Psoas muscle (tissue), 8 donors: ENCODE results near the gene VWC2L. TPM values are rescaled to one million over a fixed set of nuclear protein-coding genes. Genes with fewer than 3 reads are reported as not detected.

ENCODE experiments used
- ATAC-seq, 4 donors: fragments of 200-7000 bp; cut with Tn5 transposase; one replicate each; pipeline ENCODE4 v1.9.1; 2020; ENCODE audit warnings: moderate library complexity in 3 of 4, mild to moderate bottlenecking in 2 of 4
- DNase-seq, 2 donors: peaks; one replicate each; pipeline ENCODE4 v3.0.0-alpha.2; 2020
- H3K27ac ChIP-seq: fragments of 200-600 bp; one replicate; pipeline ENCODE4 v1.8.0; 2022
- H3K27me3 ChIP-seq, 3 donors: fragments of 200-600 bp in 1 of 3; one replicate each; pipeline versions ENCODE4 v1.6.1 to v1.8.0; 2013 to 2022; ENCODE audit warnings: low read length in 2 of 3, mild to moderate bottlenecking in 2 of 3, moderate library complexity in 1 of 3; ENCODE audit not compliant: insufficient read depth in 3 of 3
- H3K36me3 ChIP-seq, 2 donors: fragments of 200-600 bp in 1 of 2; one replicate each; pipeline versions ENCODE4 v1.6.1 to v1.8.0; 2013 to 2022; ENCODE audit warnings: low read depth in 1 of 2, mild to moderate bottlenecking in 1 of 2, moderate library complexity in 1 of 2; ENCODE audit not compliant: insufficient read depth in 1 of 2
- H3K4me1 ChIP-seq: fragments of 200-600 bp; one replicate; pipeline ENCODE4 v1.8.0; 2022
- H3K4me3 ChIP-seq: fragments of 200-600 bp; one replicate; pipeline ENCODE4 v1.8.0; 2022; ENCODE audit warnings: mild to moderate bottlenecking
- H3K9me3 ChIP-seq: fragments of 200-600 bp; one replicate; pipeline ENCODE4 v1.8.0; 2022
- CTCF ChIP-seq: fragments of 200-600 bp; IDR thresholded peaks from one replicate; pipeline ENCODE4 v1.8.0; 2022; ENCODE audit warnings: antibody characterized with exemption
- WGBS, 3 donors: extraction: QIAGEN DNeasy Blood & Tissue Kit; methylation state at CpG; one replicate each; pipeline versions ENCODE4 v1.1.6 to v1.1.7; 2013; 5-methylcytosine and 5-hydroxymethylcytosine counted together
- intact Hi-C, 2 donors: fragments of 100-400 bp; cut with DNase I; formaldehyde crosslinking; loops; one replicate each; pipeline versions ENCODE4 v1.11.0 to v1.14.2; 2022
- polyA plus RNA-seq, 3 donors: library from polyadenylated mRNA; stranded (reverse); fragments of 200-250 nt; gene quantifications; one replicate each; pipeline ENCODE4 v1.2.3, GENCODE V29; 2013
- total RNA-seq, 4 donors: library from RNA; stranded (reverse); fragmentation: NEBNext Ultra II Directional in 2 of 4; extraction: Animal tissue kit (Norgen Biotek cat#: 25700) in 2 of 4; gene quantifications; one replicate each; pipeline versions ENCODE4 v1.2.1 to v1.2.4, GENCODE V29; 2021 to 2023
- donor health status: healthy with polysubstance abuse.
- donor health status: DM: no; HTN: no; CAD: no; lungs with moderate emphysema.
- donor health status: Bipolar disorder and iron deficiency.
- donor health status: healthy.
- donor health status: DM: yes; HTN: yes; CAD: no.
- donor health status: DM: no; HTN: no; CAD: no.
- donor health status: DM: no; HTN: no; CAD: no.
- donor health status: DM: yes; HTN: yes; CAD: no.

The VWC2L gene
- total and polyA plus RNA-seq, 7 donors, result 0.04 to 0.87 (median 0.51) TPM; not detected in 4

- TF ChIP-seq CTCF, result no peak
- Histone ChIP-seq H3K27me3 (no peaks in the 10 kb centered on the region), H3K9me3 (no peaks in the 10 kb centered on the region), H3K4me3 (no peak overlapping the region), H3K27ac (no peak overlapping the region), H3K36me3 (no peaks in the 10 kb centered on the region), H3K4me1 (no peaks in the 10 kb centered on the region)
- DNase-seq (no peak), ATAC-seq (no peak)
- intact Hi-C loops, result no loop called here
- WGBS, 3 donors, result 67 to 73% (median 72%) methylated on average over 1 of the region's 1 CpG
Measured at GRCh38 chr2:214591366-214591765, 180.5 kb downstream of the VWC2L start.

DNA sequence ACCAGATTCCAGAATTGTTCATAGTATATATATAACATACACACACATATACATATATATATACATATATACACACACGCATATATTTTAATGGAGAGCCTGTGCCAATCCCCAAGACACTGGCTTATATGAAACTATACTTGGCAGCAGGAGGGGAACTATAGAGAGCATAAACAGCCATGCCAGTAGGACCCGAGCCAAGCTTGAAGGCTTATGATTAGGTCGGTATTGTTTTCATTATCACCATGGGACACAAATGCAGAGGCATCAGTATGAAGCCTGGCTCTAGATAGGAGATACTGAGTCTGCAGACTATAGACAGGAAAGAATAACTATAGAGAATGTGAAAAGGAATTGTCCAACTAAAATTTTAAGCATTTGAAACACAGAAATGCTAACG lies 181.2 kb downstream of the VWC2L start:
- Histone ChIP-seq H3K4me3 (no peak overlapping the region), H3K27me3 (no peaks in the 10 kb centered on the region), H3K36me3 (no peaks in the 10 kb centered on the region), H3K9me3 (no peaks in the 10 kb centered on the region), H3K27ac (no peak overlapping the region), H3K4me1 (no peaks in the 10 kb centered on the region)
- ATAC-seq, result no peak
- intact Hi-C loops, result no loop called here
- no peak for TF ChIP-seq CTCF
- no peak for DNase-seq
- 56 to 60% (median 56%) methylated on average over 4 of the region's 4 CpGs for WGBS, 3 donors

DNA sequence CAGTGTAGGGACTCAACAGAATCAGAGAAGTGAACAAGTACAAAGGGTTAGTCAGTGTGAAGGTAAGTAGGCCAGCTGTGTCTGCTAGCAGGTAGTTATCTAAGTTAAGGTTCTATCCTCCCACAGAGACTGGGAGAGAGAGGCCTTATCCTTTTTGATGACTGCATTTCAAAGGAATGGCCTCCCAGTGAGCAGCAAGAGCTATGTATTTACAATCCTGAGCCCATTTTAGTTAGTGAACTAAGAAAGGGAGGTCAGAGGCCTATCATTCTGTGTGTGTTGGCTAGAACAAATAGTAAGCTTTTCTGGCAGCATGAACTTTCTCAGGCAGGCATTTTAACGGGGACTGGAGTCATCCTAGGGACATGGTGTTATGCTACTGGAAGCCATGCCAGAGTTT lies 182.9 kb downstream of the VWC2L start:
- WGBS, 3 donors, result 9 to 17% (median 10%) methylated on average over 1 of the region's 1 CpG
- Histone ChIP-seq H3K9me3 (no peaks in the 10 kb centered on the region), H3K27me3 (no peaks in the 10 kb centered on the region), H3K4me3 (no peak overlapping the region), H3K27ac (no peak overlapping the region), H3K4me1 (no peaks in the 10 kb centered on the region), H3K36me3 (no peaks in the 10 kb centered on the region)
- DNase-seq (no peak), ATAC-seq (no peak)
- intact Hi-C loops, result no loop called here
- TF ChIP-seq CTCF, result no peak

DNA sequence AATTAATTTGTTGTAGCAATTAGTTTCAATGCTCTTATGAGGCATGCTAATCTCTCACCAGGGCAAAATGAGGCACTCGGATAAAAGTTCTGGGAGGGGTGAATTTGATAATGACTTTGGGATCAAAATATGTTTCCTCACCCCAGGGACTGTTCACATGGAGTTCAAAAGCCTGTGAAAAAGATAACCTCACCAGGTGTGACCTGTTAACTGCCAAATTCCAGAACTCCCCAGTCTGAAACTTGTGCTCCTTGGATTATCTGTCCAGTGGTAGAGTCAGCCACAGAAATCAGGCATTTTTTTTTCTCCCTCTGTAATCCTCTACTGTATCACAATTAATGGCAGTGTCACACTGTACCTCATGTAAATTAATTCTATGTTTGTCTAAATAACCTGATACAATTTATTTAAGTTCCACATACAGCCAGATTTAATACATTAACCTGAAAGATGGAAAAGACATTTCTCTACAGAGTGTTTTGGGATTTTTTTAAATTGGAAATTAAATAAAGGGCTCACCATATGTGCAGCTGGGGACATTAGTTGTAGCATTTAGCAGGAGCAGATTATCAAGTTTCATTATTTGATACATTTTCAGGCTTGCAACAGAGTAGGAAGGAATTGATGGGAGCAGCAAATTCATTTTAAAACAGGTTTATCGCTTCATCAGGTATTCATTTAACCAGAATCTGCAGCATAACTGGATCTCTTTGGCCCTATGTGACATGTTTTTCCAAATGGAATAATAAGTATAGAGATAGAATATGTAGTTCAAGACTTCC lies 191.2 kb downstream of the VWC2L start:
- TF ChIP-seq CTCF, result no peak
- intact Hi-C loops, result no loop called here
- WGBS, 3 donors, result 59 to 67% (median 62%) methylated on average over 2 of the region's 2 CpGs
- no peaks in the 10 kb centered on the region for H3K9me3 ChIP-seq
- H3K36me3 ChIP-seq, result no peaks in the 10 kb centered on the region
- H3K4me3 ChIP-seq, result no peak overlapping the region
- DNase-seq (no peak), ATAC-seq (no peak)
- no peaks in the 10 kb centered on the region for H3K4me1 ChIP-seq
- H3K27me3 ChIP-seq, result no peaks in the 10 kb centered on the region
- no peak overlapping the region for H3K27ac ChIP-seq

GRCh38 chr2:214604861-214605260 lies 194.0 kb downstream of the VWC2L start:
- 81 to 87% (median 82%) methylated on average over 5 of the region's 5 CpGs for WGBS, 3 donors
- no peaks in the 10 kb centered on the region for H3K36me3 ChIP-seq
- no peaks in the 10 kb centered on the region for H3K4me1 ChIP-seq
- intact Hi-C loops, result no loop called here
- DNase-seq, result no peak
- H3K4me3 ChIP-seq, result no peak overlapping the region
- no peak overlapping the region for H3K27ac ChIP-seq
- no peaks in the 10 kb centered on the region for H3K9me3 ChIP-seq
- TF ChIP-seq CTCF, result no peak
- H3K27me3 ChIP-seq, result no peaks in the 10 kb centered on the region
- no peak for ATAC-seq
